ENCODE data around the gene NHSL1. TPM values are rescaled to one million over a fixed set of nuclear protein-coding genes. Genes with fewer than 3 reads are reported as not detected.

The NHSL1 gene
- total and polyA plus RNA-seq, 9 of the 15 experiments (the other 6 are each of a cell fraction or from before 2014, with no cell fraction given) = 0.09 to 0.20 TPM; not detected in 7

GRCh38 chr6:138535728-138536455 lies 36.6 kb upstream of the NHSL1 start:
- Histone ChIP-seq H3K4me1 (replicated peaks in 1 of 2; ENCODE audit: control insufficient read depth in 2 of 2, insufficient read depth in 2 of 2, low read length in 2 of 2) (no peaks in the 10 kb centered on the region), H3K27me3 (ENCODE audit: control insufficient read depth in 2 of 2, insufficient read depth in 2 of 2, low read length in 2 of 2) (peaks cover under 1 to 5% of the 10 kb centered on the region in 2 experiments; a peak in 3 of 5 replicates), H3K4me3 (no peak overlapping the region), H3K79me2 (ENCODE audit: control insufficient read depth, insufficient read depth, low read length) (no peaks in the 10 kb centered on the region), H2AFZ (ENCODE audit: low read depth, low read length) (no peak overlapping the region), H3K4me2 (ENCODE audit: insufficient read depth, low read length) (no peak overlapping the region), H3K27ac (ENCODE audit: extremely low read depth, low read depth, low read length) (no peak overlapping the region), H3K9me3 (replicated peaks; ENCODE audit: control insufficient read depth, insufficient read depth, low read depth, low read length) (no peaks in the 10 kb centered on the region), H4K20me1 (replicated peaks; ENCODE audit: control insufficient read depth, insufficient read depth, low read length) (no peaks in the 10 kb centered on the region), H3K9ac (ENCODE audit: insufficient read depth in 1 of 2, low read depth in 2 of 2, low read length in 2 of 2) (no peak overlapping the region), H3K36me3 (ENCODE audit: control insufficient read depth, insufficient read depth, low read length) (no peaks in the 10 kb centered on the region), H3K9me1 (ENCODE audit: control insufficient read depth, insufficient read depth, low read length) (no peaks in the 10 kb centered on the region)
- FAIRE-seq = no peak
- in situ Hi-C loops (cut with MboI) = no loop called here
- ChIA-PET CTCF (ENCODE audit: low intra/inter-chr PET ratio) (no interaction called here), POLR2A (no interaction called here)
- TF ChIP-seq ZMIZ1 (IDR thresholded peaks at IDR 0.05; ENCODE audit: low read depth in 2 of 2, low read length in 2 of 2) = no peak
- no peak for TF ChIP-seq ZNF124 (CRISPR knock-in tag; IDR thresholded peaks at IDR 0.05)
- no peak for TF ChIP-seq TRIM28 (IDR thresholded peaks at IDR 0.05)
- no peak for TF ChIP-seq SIX5 (IDR thresholded peaks at IDR 0.05; ENCODE audit: borderline replicate concordance in 1 of 2, insufficient read depth in 1 of 2, low read depth in 1 of 2, low read length in 2 of 2)
- TF ChIP-seq EWSR1 (IDR thresholded peaks at IDR 0.05; ENCODE audit: borderline replicate concordance, low read depth, partially characterized antibody) = no peak
- no peak for TF ChIP-seq FOXA1 (IDR thresholded peaks at IDR 0.05; ENCODE audit: borderline replicate concordance)
- TF ChIP-seq ASH1L (IDR thresholded peaks at IDR 0.05; ENCODE audit: borderline replicate concordance, low read depth, partially characterized antibody) = no peak
- no peak for TF ChIP-seq ID3 (CRISPR knock-in tag; IDR thresholded peaks at IDR 0.05)
- no peak for TF ChIP-seq ID3 (tag; IDR thresholded peaks at IDR 0.05)
- no peak for TF ChIP-seq ZNF431 (CRISPR knock-in tag; IDR thresholded peaks at IDR 0.05)
- no peak for TF ChIP-seq ZNF174 (CRISPR knock-in tag; IDR thresholded peaks at IDR 0.05)
- TF ChIP-seq KLF13 (tag; IDR thresholded peaks at IDR 0.05; ENCODE audit: borderline replicate concordance, low read depth) = no peak
- TF ChIP-seq RBBP5 (IDR thresholded peaks at IDR 0.05; ENCODE audit: borderline replicate concordance, insufficient read depth, low read length, poor library complexity, severe bottlenecking) = no peak
- TF ChIP-seq NELFE (IDR thresholded peaks at IDR 0.05; ENCODE audit: insufficient read depth, insufficient read length) = no peak
- no peak for TF ChIP-seq RNF219 (CRISPR knock-in tag; IDR thresholded peaks at IDR 0.05)
- no peak for TF ChIP-seq PHB (CRISPR knock-in tag; IDR thresholded peaks at IDR 0.05)
- ATAC-seq = no peak
- intact Hi-C loops (cut with micrococcal nuclease) = no loop called here
- no TSS peak for BruUV-seq (replicated peaks)
- DNase-seq (ENCODE audit: extremely low read depth in 1 of 4, low spot score in 3 of 4) = no peak
- 1% methylated on average over 6 of the region's 6 CpGs for WGBS (ENCODE audit: insufficient coverage, low coverage, missing lambda C conversion rate)

All from K562 (cell line).